ENCODE results near the gene NAV3. TPM values are rescaled to one million over a fixed set of nuclear protein-coding genes. Genes with fewer than 3 reads are reported as not detected.

NAV3 gene
- polyA plus RNA-seq, 3 donors = 0.11 TPM; not detected in 2

- Mint-ChIP-seq H3K4me1 (peaks cover 8% of the 10 kb centered on the region), H3K36me3 (no peaks in the 10 kb centered on the region), H3K27ac (no peak overlapping the region), H3K4me3 (no peak overlapping the region), H3K27me3 (ENCODE audit: low read depth in 3 of 3) (peaks cover 0 to 1% (median 0%) of the 10 kb centered on the region in 3 donors), H3K9me3 (peaks cover 5 to 23% (median 20%) of the 10 kb centered on the region in 7 donors)
- TF ChIP-seq CTCF (IDR thresholded peaks at IDR 0.05) = no peak
- intact Hi-C loops (cut with micrococcal nuclease) = no loop called here
- Histone ChIP-seq H3K4me3 (replicated peaks in 1 of 3; ENCODE audit: low read depth in 2 of 3, low read length in 3 of 3) (no peak overlapping the region), H3K4me1 (ENCODE audit: control insufficient read depth in 1 of 2, insufficient read depth in 2 of 2, low read length in 2 of 2) (no peaks in the 10 kb centered on the region), H3K9me3 (replicated peaks in 1 of 2; ENCODE audit: control insufficient read depth in 1 of 2, insufficient read depth in 1 of 2, low read length in 2 of 2) (peaks cover 15 to 23% of the 10 kb centered on the region in 2 donors), H2AFZ (ENCODE audit: insufficient read depth, low read depth, low read length, poor library complexity, severe bottlenecking) (no peak overlapping the region), H3K27me3 (ENCODE audit: control insufficient read depth in 2 of 2, insufficient read depth in 2 of 2, low read length in 2 of 2) (no peaks in the 10 kb centered on the region), H3K79me2 (ENCODE audit: insufficient read depth, low read length) (no peaks in the 10 kb centered on the region), H3K36me3 (replicated peaks in 1 of 2; ENCODE audit: control insufficient read depth in 1 of 2, insufficient read depth in 2 of 2, low read length in 2 of 2) (no peaks in the 10 kb centered on the region), H3K4me2 (replicated peaks; ENCODE audit: extremely low read depth, low read length, poor library complexity, severe bottlenecking) (no peak overlapping the region), H3K27ac (ENCODE audit: low read depth in 1 of 2, low read length in 2 of 2) (no peak overlapping the region), H3K9ac (ENCODE audit: insufficient read depth, low read length, poor library complexity, severe bottlenecking) (no peak overlapping the region), H4K20me1 (ENCODE audit: insufficient read depth, low read length) (no peaks in the 10 kb centered on the region)
- no peak for DNase-seq
- WGBS (ENCODE audit: insufficient coverage) = 0% methylated on average over 1 of the region's 1 CpG
Observed at GRCh38 chr12:78115889-78116288, 285.2 kb downstream of the NAV3 start.

GRCh38 chr12:78118036-78118435 lies 287.3 kb downstream of the NAV3 start:
- no peak for DNase-seq
- H3K9me3 ChIP-seq (replicated peaks in 1 of 2; ENCODE audit: control insufficient read depth in 1 of 2, insufficient read depth in 1 of 2, low read length in 2 of 2) = peaks cover 9 to 15% of the 10 kb centered on the region in 2 donors
- H3K4me3 Mint-ChIP-seq = no peak overlapping the region
- no peaks in the 10 kb centered on the region for H3K36me3 Mint-ChIP-seq
- no peak overlapping the region for H3K4me3 ChIP-seq (replicated peaks in 1 of 3; ENCODE audit: low read depth in 2 of 3, low read length in 3 of 3)
- H3K4me2 ChIP-seq (replicated peaks; ENCODE audit: extremely low read depth, low read length, poor library complexity, severe bottlenecking) = no peak overlapping the region
- no peaks in the 10 kb centered on the region for H3K79me2 ChIP-seq (ENCODE audit: insufficient read depth, low read length)
- no peaks in the 10 kb centered on the region for H4K20me1 ChIP-seq (ENCODE audit: insufficient read depth, low read length)
- H3K36me3 ChIP-seq (replicated peaks in 1 of 2; ENCODE audit: control insufficient read depth in 1 of 2, insufficient read depth in 2 of 2, low read length in 2 of 2) = no peaks in the 10 kb centered on the region
- 66% methylated on average over 6 of the region's 6 CpGs for WGBS (ENCODE audit: insufficient coverage)
- TF ChIP-seq CTCF (IDR thresholded peaks at IDR 0.05) = no peak
- peaks cover 0 to 1% (median 0%) of the 10 kb centered on the region in 3 donors for H3K27me3 Mint-ChIP-seq (ENCODE audit: low read depth in 3 of 3)
- no peaks in the 10 kb centered on the region for H3K4me1 ChIP-seq (ENCODE audit: control insufficient read depth in 1 of 2, insufficient read depth in 2 of 2, low read length in 2 of 2)
- H2AFZ ChIP-seq (ENCODE audit: insufficient read depth, low read depth, low read length, poor library complexity, severe bottlenecking) = peak overlapping the region; percentile 56
- intact Hi-C loops (cut with micrococcal nuclease) = no loop called here
- no peak overlapping the region for H3K27ac ChIP-seq (ENCODE audit: low read depth in 1 of 2, low read length in 2 of 2)
- peaks cover 2 to 14% (median 13%) of the 10 kb centered on the region in 7 donors for H3K9me3 Mint-ChIP-seq
- no peak overlapping the region for H3K27ac Mint-ChIP-seq
- no peak overlapping the region for H3K9ac ChIP-seq (ENCODE audit: insufficient read depth, low read length, poor library complexity, severe bottlenecking)
- no peaks in the 10 kb centered on the region for H3K27me3 ChIP-seq (ENCODE audit: control insufficient read depth in 2 of 2, insufficient read depth in 2 of 2, low read length in 2 of 2)
- peaks cover 8% of the 10 kb centered on the region for H3K4me1 Mint-ChIP-seq

All from CD14-positive monocyte (primary cell).